HL-60 (cell line): ENCODE data around the gene ACYP2.

Experiments
- POLR2AphosphoS5 ChIP-seq: IDR thresholded peaks from 2 replicates; pipeline ENCODE4 v1.6.1; 2012; ENCODE audit warnings: low read depth
- TF ChIP-seq, protein P1 (sequence below): IDR thresholded peaks from one replicate; pipeline ENCODE4 v1.5.1; 2011; ENCODE audit warnings: low read length, control low read depth, inconsistent platforms; ENCODE audit not compliant: insufficient read depth
- TF ChIP-seq, protein P2 (sequence below): IDR thresholded peaks from 2 replicates; pipeline ENCODE4 v1.6.1; 2012; ENCODE audit warnings: low read depth; ENCODE audit not compliant: insufficient replicate concordance

DNA sequence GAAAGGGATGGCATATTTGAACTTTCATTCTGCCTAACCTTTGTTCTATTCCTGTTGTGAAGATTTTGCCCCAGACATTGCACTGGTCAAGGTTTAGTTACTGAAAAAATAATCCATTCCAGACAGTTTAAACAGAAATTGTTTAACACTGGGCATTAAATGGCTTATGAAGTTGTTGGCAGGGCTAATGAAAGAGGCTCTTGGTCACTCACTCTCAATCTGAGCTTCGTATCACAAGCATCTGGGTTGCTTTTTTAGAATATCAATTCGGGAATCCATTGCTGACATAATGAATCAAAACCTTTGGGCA is 8.0 kb upstream of the ACYP2 start:
- TF ChIP-seq POLR2AphosphoS5 = no peak
- TF ChIP-seq, protein P1, sequence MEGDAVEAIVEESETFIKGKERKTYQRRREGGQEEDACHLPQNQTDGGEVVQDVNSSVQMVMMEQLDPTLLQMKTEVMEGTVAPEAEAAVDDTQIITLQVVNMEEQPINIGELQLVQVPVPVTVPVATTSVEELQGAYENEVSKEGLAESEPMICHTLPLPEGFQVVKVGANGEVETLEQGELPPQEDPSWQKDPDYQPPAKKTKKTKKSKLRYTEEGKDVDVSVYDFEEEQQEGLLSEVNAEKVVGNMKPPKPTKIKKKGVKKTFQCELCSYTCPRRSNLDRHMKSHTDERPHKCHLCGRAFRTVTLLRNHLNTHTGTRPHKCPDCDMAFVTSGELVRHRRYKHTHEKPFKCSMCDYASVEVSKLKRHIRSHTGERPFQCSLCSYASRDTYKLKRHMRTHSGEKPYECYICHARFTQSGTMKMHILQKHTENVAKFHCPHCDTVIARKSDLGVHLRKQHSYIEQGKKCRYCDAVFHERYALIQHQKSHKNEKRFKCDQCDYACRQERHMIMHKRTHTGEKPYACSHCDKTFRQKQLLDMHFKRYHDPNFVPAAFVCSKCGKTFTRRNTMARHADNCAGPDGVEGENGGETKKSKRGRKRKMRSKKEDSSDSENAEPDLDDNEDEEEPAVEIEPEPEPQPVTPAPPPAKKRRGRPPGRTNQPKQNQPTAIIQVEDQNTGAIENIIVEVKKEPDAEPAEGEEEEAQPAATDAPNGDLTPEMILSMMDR = no peak
- TF ChIP-seq, protein P2, sequence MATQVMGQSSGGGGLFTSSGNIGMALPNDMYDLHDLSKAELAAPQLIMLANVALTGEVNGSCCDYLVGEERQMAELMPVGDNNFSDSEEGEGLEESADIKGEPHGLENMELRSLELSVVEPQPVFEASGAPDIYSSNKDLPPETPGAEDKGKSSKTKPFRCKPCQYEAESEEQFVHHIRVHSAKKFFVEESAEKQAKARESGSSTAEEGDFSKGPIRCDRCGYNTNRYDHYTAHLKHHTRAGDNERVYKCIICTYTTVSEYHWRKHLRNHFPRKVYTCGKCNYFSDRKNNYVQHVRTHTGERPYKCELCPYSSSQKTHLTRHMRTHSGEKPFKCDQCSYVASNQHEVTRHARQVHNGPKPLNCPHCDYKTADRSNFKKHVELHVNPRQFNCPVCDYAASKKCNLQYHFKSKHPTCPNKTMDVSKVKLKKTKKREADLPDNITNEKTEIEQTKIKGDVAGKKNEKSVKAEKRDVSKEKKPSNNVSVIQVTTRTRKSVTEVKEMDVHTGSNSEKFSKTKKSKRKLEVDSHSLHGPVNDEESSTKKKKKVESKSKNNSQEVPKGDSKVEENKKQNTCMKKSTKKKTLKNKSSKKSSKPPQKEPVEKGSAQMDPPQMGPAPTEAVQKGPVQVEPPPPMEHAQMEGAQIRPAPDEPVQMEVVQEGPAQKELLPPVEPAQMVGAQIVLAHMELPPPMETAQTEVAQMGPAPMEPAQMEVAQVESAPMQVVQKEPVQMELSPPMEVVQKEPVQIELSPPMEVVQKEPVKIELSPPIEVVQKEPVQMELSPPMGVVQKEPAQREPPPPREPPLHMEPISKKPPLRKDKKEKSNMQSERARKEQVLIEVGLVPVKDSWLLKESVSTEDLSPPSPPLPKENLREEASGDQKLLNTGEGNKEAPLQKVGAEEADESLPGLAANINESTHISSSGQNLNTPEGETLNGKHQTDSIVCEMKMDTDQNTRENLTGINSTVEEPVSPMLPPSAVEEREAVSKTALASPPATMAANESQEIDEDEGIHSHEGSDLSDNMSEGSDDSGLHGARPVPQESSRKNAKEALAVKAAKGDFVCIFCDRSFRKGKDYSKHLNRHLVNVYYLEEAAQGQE = no peak
